ENCODE results near the gene ATR.

GRCh38 chr3:142563496-142563997 lies 15.0 kb downstream of the ATR start:
- TF ChIP-seq CTCF (IDR thresholded peaks at IDR 0.05; ENCODE audit: insufficient read depth, low read depth, low read length) (no peak), EZH2 (IDR thresholded peaks at IDR 0.05; ENCODE audit: insufficient read depth, low read length) (no peak)

Data from astrocyte (in vitro differentiated cells and primary cell).